ENCODE measurements around the gene NKD1. TPM values are rescaled to one million over a fixed set of nuclear protein-coding genes. Genes with fewer than 3 reads are reported as not detected.

The NKD1 gene
- total and polyA plus RNA-seq, 2 experiments from 2014 or later = 0.86 to 1.4 TPM

DNA sequence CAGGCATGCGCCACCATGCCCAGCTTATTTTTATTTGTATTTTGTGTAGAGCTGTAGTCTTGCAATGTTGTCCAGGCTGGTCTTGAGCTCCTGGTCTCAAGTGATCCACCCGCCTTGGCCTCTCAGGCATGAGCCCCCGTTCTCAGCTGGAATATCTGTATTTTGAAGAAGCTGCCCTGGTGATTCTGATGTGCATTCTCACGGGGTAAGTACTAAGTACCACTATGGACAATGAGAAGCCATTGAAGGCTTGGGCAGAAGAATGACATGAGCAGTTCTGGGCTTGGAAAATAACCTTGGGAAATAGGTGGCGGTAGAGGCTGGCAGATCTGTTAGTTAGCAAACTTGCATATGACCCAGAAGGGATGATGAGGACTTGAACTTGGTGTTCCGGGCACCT, 15.6 kb upstream of the NKD1 start:
- H3K4me1 ChIP-seq (ENCODE audit: low read depth) = no peaks in the 10 kb centered on the region
- H3K4me3 ChIP-seq = no peak overlapping the region
- no peaks in the 10 kb centered on the region for H3K36me3 ChIP-seq
- peaks cover 14% of the 10 kb centered on the region for H3K27me3 ChIP-seq
- DNase-seq (ENCODE audit: low read depth in 1 of 2, low spot score in 1 of 2) = no peak
- H3K9me3 ChIP-seq (ENCODE audit: low read depth) = no peaks in the 10 kb centered on the region
- no peak for TF ChIP-seq CTCF (IDR thresholded peaks at IDR 0.05; ENCODE audit: low read depth, low read length)
- no peak overlapping the region for H3K27ac ChIP-seq

GRCh38 chr16:50533317-50533716, 14.9 kb upstream of the NKD1 start:
- no peak for TF ChIP-seq CTCF (IDR thresholded peaks at IDR 0.05; ENCODE audit: low read depth, low read length)
- no peak for DNase-seq (ENCODE audit: low read depth in 1 of 2, low spot score in 1 of 2)

DNA sequence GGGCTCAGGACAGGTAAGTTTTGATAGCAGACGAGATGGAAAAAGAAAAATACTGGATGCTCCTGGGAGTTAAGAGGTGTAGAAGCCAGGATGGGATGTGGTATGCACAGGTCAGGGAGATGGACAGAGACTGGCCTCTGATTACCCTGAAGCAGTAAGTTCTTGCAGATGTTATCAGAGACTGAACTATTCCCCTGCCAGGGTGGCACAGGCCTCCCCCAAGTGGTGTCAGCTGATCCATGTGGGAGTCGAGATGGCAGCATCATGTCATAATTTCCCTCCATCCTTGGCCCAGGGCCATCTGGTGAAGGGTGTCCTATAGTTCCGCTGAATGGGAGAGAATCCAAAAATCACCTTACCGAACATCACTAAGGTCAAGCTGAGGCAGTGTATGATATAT, 14.1 kb upstream of the NKD1 start:
- Histone ChIP-seq H3K27me3 (peaks cover 22% of the 10 kb centered on the region), H3K9me3 (ENCODE audit: low read depth) (no peaks in the 10 kb centered on the region)

More at GRCh38 chr16:50533317-50533716, 14.9 kb upstream of the NKD1 start:
- Histone ChIP-seq H3K27ac (no peak overlapping the region), H3K9me3 (ENCODE audit: low read depth) (no peaks in the 10 kb centered on the region), H3K4me3 (no peak overlapping the region), H3K27me3 (peaks cover 14% of the 10 kb centered on the region), H3K36me3 (no peaks in the 10 kb centered on the region), H3K4me1 (ENCODE audit: low read depth) (no peaks in the 10 kb centered on the region)

DNA sequence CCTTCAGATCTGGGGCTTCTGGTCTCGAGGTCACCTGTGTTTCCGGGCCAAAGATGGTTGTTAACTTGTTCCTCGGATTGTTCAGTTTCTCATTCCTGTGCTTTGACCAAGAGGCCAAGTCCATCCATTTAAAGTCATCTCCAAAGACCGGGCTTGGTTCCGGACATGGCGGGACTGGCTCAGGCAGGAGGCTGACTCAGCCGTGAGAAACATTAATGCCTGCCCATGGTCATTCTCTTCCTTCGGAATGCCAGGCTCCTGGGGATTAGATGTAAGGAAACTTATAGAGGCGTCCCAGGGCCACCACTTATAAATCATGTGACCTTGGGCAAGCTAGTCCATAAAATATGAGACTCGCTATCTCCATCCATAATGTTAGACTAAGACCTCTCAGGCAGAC, 13.6 kb upstream of the NKD1 start:
- DNase-seq (ENCODE audit: low read depth in 1 of 2, low spot score in 1 of 2) = no peak
- no peak overlapping the region for H3K4me3 ChIP-seq
- H3K9me3 ChIP-seq (ENCODE audit: low read depth) = no peaks in the 10 kb centered on the region
- H3K27ac ChIP-seq = no peak overlapping the region
- H3K4me1 ChIP-seq (ENCODE audit: low read depth) = no peaks in the 10 kb centered on the region
- peaks cover 26% of the 10 kb centered on the region for H3K27me3 ChIP-seq
- no peaks in the 10 kb centered on the region for H3K36me3 ChIP-seq
- no peak for TF ChIP-seq CTCF (IDR thresholded peaks at IDR 0.05; ENCODE audit: low read depth, low read length)

More for the DNA sequence above, 14.1 kb upstream of the NKD1 start:
- Histone ChIP-seq H3K4me3 (no peak overlapping the region), H3K4me1 (ENCODE audit: low read depth) (no peaks in the 10 kb centered on the region), H3K36me3 (no peaks in the 10 kb centered on the region), H3K27ac (no peak overlapping the region)
- TF ChIP-seq CTCF (IDR thresholded peaks at IDR 0.05; ENCODE audit: low read depth, low read length) = no peak
- DNase-seq (ENCODE audit: low read depth in 1 of 2, low spot score in 1 of 2) = no peak

DNA sequence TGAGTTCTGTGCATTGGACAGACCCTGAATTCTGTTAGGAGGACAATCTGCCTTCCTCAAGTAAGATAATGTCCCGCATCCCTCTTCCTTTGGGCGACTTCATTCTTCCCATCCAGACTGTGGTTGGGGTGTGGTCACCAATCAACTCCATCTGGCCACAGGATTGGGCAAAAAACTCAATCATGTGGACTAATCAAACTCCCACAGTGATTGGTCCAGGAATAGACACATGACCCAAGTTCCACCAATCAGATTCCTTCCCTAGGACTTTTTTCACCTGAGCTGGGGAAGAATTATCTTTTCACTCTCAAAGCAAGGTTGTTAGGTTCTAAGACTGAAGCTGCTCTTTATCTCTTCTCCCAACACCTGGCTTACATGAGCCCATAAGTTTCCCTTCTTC, 13.2 kb upstream of the NKD1 start:
- Histone ChIP-seq H3K27me3 (peaks cover 26% of the 10 kb centered on the region), H3K4me3 (no peak overlapping the region), H3K36me3 (no peaks in the 10 kb centered on the region), H3K9me3 (ENCODE audit: low read depth) (no peaks in the 10 kb centered on the region), H3K4me1 (ENCODE audit: low read depth) (no peaks in the 10 kb centered on the region), H3K27ac (no peak overlapping the region)
- DNase-seq (ENCODE audit: low read depth in 1 of 2, low spot score in 1 of 2) = no peak
- no peak for TF ChIP-seq CTCF (IDR thresholded peaks at IDR 0.05; ENCODE audit: low read depth, low read length)
